Muscle layer of duodenum (tissue), 2 donors: ENCODE results near the gene TMEM233.
A peak's percentile ranks its signal among the peaks of the same experiment; 100 is the strongest.

Source experiments
- H3K27ac ChIP-seq: one replicate; pipeline ENCODE4 v1.7.0; 2013; ENCODE audit warnings: mild to moderate bottlenecking, low read length
- H3K27me3 ChIP-seq: one replicate; pipeline ENCODE4 v1.7.0; 2013; ENCODE audit warnings: low read depth, mild to moderate bottlenecking, control low read depth, low read length
- H3K36me3 ChIP-seq, 2 donors: one replicate each; pipeline ENCODE4 v1.7.0; 2013; ENCODE audit warnings: low read length in 2 of 2, control low read depth in 1 of 2, mild to moderate bottlenecking in 1 of 2; ENCODE audit not compliant: insufficient read depth in 2 of 2, control insufficient read depth in 1 of 2
- H3K4me1 ChIP-seq, 2 donors: one replicate each; pipeline ENCODE4 v1.7.0; 2013; ENCODE audit warnings: low read length in 2 of 2, mild to moderate bottlenecking in 2 of 2, control low read depth in 1 of 2, moderate library complexity in 1 of 2; ENCODE audit not compliant: insufficient read depth in 2 of 2, control insufficient read depth in 1 of 2
- H3K4me3 ChIP-seq, 2 donors: one replicate each; pipeline ENCODE4 v1.7.0; 2013; ENCODE audit warnings: low read length in 2 of 2, low read depth in 1 of 2, mild to moderate bottlenecking in 1 of 2
- H3K9me3 ChIP-seq, 2 donors: one replicate each; pipeline ENCODE4 v1.7.0; 2013; ENCODE audit warnings: low read length in 2 of 2, control low read depth in 1 of 2, mild to moderate bottlenecking in 1 of 2; ENCODE audit not compliant: control insufficient read depth in 1 of 2
- donor health status: healthy.

TMEM233 gene

GRCh38 chr12:119593578-119594398 lies at the start of gene TMEM233:
TSS of gene TMEM233 (plus strand) at chr12:119593774. CDS start at chr12:119593849, 75 bp downstream.
- no peaks in the 10 kb centered on the region for H3K36me3 ChIP-seq
- no peaks in the 10 kb centered on the region for H3K9me3 ChIP-seq
- H3K27ac ChIP-seq: no peak within 1 kb of the TSS
- peak within 1 kb of the TSS; percentile 21 to 42 for H3K4me3 ChIP-seq
- H3K4me1 ChIP-seq: peaks cover 0 to 9% of the 10 kb centered on the region in 2 donors
- H3K27me3 ChIP-seq: peaks cover 25% of the 10 kb centered on the region

- Histone ChIP-seq H3K4me1 (no peaks in the 10 kb centered on the region), H3K4me3 (no peak overlapping the region), H3K36me3 (no peaks in the 10 kb centered on the region), H3K9me3 (no peaks in the 10 kb centered on the region), H3K27me3 (no peaks in the 10 kb centered on the region), H3K27ac (no peak overlapping the region)
Measured at GRCh38 chr12:119544765-119545625, 48.6 kb upstream of the TMEM233 start.

- no peaks in the 10 kb centered on the region for H3K27me3 ChIP-seq
- no peak overlapping the region for H3K27ac ChIP-seq
- H3K4me1 ChIP-seq: no peaks in the 10 kb centered on the region
- H3K4me3 ChIP-seq: no peak overlapping the region
- no peaks in the 10 kb centered on the region for H3K36me3 ChIP-seq
- H3K9me3 ChIP-seq: no peaks in the 10 kb centered on the region
Measured at GRCh38 chr12:119546340-119546739, 47.2 kb upstream of the TMEM233 start.

- H3K4me3 ChIP-seq: no peak overlapping the region
- no peaks in the 10 kb centered on the region for H3K27me3 ChIP-seq
- no peaks in the 10 kb centered on the region for H3K36me3 ChIP-seq
- H3K27ac ChIP-seq: no peak overlapping the region
- H3K4me1 ChIP-seq: no peaks in the 10 kb centered on the region
- H3K9me3 ChIP-seq: no peaks in the 10 kb centered on the region
Measured at GRCh38 chr12:119547001-119547400, 46.6 kb upstream of the TMEM233 start.

- Histone ChIP-seq H3K9me3 (no peaks in the 10 kb centered on the region), H3K27ac (no peak overlapping the region), H3K4me3 (no peak overlapping the region), H3K4me1 (no peaks in the 10 kb centered on the region), H3K27me3 (no peaks in the 10 kb centered on the region), H3K36me3 (no peaks in the 10 kb centered on the region)
Measured at GRCh38 chr12:119556854-119557253, 36.7 kb upstream of the TMEM233 start.

- no peaks in the 10 kb centered on the region for H3K4me1 ChIP-seq
- no peak overlapping the region for H3K4me3 ChIP-seq
- no peak overlapping the region for H3K27ac ChIP-seq
- no peaks in the 10 kb centered on the region for H3K36me3 ChIP-seq
- H3K27me3 ChIP-seq: no peaks in the 10 kb centered on the region
- H3K9me3 ChIP-seq: no peaks in the 10 kb centered on the region
Measured at GRCh38 chr12:119565404-119565803, 28.2 kb upstream of the TMEM233 start.

GRCh38 chr12:119570771-119571170 lies 22.8 kb upstream of the TMEM233 start:
- no peak overlapping the region for H3K27ac ChIP-seq
- no peaks in the 10 kb centered on the region for H3K4me1 ChIP-seq
- H3K9me3 ChIP-seq: no peaks in the 10 kb centered on the region
- no peaks in the 10 kb centered on the region for H3K36me3 ChIP-seq
- H3K27me3 ChIP-seq: no peaks in the 10 kb centered on the region
- H3K4me3 ChIP-seq: no peak overlapping the region

GRCh38 chr12:119573086-119573485 lies 20.5 kb upstream of the TMEM233 start:
- no peak overlapping the region for H3K4me3 ChIP-seq
- no peaks in the 10 kb centered on the region for H3K4me1 ChIP-seq
- no peaks in the 10 kb centered on the region for H3K9me3 ChIP-seq
- no peaks in the 10 kb centered on the region for H3K36me3 ChIP-seq
- H3K27me3 ChIP-seq: no peaks in the 10 kb centered on the region
- H3K27ac ChIP-seq: no peak overlapping the region

GRCh38 chr12:119574255-119574654 lies 19.3 kb upstream of the TMEM233 start:
- H3K27ac ChIP-seq: no peak overlapping the region
- no peaks in the 10 kb centered on the region for H3K27me3 ChIP-seq
- H3K9me3 ChIP-seq: no peaks in the 10 kb centered on the region
- no peaks in the 10 kb centered on the region for H3K36me3 ChIP-seq
- H3K4me1 ChIP-seq: no peaks in the 10 kb centered on the region
- no peak overlapping the region for H3K4me3 ChIP-seq

GRCh38 chr12:119576118-119576810 lies 17.3 kb upstream of the TMEM233 start:
- Histone ChIP-seq H3K9me3 (no peaks in the 10 kb centered on the region), H3K27me3 (no peaks in the 10 kb centered on the region), H3K4me1 (no peaks in the 10 kb centered on the region), H3K27ac (no peak overlapping the region), H3K4me3 (no peak overlapping the region), H3K36me3 (no peaks in the 10 kb centered on the region)

- Histone ChIP-seq H3K9me3 (no peaks in the 10 kb centered on the region), H3K27ac (no peak overlapping the region), H3K27me3 (no peaks in the 10 kb centered on the region), H3K36me3 (no peaks in the 10 kb centered on the region), H3K4me3 (no peak overlapping the region), H3K4me1 (no peaks in the 10 kb centered on the region)
Measured at GRCh38 chr12:119576915-119577314, 16.7 kb upstream of the TMEM233 start.
